A549 treated with ZK216348 at 1 μM for 4 hours (cell line): Measurements from ENCODE around the gene MFSD6L. TPM values are rescaled to one million over a fixed set of nuclear protein-coding genes. Genes with fewer than 3 reads are reported as not detected.

ENCODE experiments used
- total RNA-seq: library from RNA; stranded (reverse); fragments of 200-300 nt; extraction: Qiagen RNA extraction; gene quantifications from 5 replicates; pipeline ENCODE4 v1.2.3, GENCODE V29; 2022; ENCODE audit warnings: low read depth

The MFSD6L gene, protein sequence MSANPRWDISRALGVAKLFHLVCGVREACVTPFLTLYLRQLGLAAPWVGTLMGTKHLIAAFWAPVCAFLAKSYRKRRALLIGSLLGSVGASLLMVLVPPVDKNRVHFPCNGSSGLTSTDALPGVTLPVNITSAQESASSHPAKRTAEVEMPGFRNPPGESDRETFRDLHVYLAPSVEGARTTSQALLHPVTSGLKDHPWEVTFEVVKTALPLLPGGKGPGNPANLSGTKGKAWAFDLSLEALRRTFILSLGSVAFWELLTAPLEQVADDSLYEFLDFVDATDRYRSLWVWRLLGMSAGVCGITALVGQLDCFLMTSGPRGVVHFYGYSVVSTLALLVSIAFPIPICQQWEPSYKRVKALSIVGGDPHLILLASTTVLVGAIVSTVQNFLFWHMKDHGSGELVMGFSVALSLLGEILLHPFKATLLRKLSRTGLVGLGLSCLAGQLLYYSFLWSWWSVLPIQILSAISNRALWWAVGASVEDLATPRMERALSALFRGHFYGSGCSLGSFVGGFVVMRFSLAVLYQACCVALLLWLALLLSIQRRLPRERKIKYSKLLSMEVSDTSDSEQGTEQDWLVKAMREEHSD
- total RNA-seq, result not detected in 5 replicates

DNA sequence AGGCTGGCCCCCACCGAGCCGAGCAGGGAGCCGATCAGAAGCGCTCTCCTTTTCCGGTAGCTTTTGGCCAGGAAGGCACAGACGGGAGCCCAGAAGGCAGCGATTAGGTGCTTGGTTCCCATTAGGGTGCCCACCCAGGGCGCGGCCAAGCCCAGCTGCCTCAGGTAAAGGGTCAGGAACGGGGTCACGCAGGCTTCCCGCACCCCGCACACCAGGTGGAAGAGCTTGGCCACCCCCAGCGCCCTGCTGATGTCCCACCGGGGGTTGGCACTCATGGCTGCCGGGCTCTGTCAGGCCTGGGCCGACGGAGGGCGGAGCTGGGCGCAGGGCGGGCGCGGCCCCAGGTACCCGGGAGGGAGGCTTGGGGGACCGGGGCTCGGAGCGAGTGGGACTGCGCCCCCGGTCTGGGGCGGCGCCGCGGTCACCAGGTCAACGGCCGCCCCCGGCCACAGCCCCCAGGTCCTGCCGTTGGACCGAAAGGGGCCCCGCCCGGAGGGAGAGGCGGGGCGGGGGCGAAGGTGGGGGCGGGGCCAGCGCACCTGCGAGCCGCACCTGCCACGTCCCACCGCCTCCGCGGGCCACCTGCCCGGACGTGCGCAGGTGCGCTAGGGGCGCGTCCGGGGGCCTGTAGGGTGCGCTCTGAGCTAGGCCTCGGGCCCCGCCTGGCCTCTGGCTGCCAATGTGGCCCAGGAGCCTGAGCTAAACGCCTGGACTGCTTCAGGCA, at the start of gene MFSD6L:
MFSD6L (minus strand) TSS at position 520 of the 724 bp plus-strand sequence; CDS start at position 275, 245 bp downstream.

GRCh38 chr17:8758137-8758596, 41.0 kb downstream of the MFSD6L start, which contains the start of gene SPDYE4:
TSS of gene SPDYE4 (minus strand) at chr17:8758546. CDS start at chr17:8758382, 164 bp downstream.

Other genes with a start within 250 kb of the MFSD6L start
- gene MYH10, start 168.6 kb downstream of the MFSD6L start, total RNA-seq, result 15.8 to 29.0 TPM (median 23.6 TPM) in 5 replicates
- gene CCDC42, start 54.5 kb downstream of the MFSD6L start, total RNA-seq, result not detected in 5 replicates
- not detected in 5 replicates for gene SPDYE4, start 40.8 kb downstream of the MFSD6L start, total RNA-seq
- gene PIK3R6, start 68.3 kb upstream of the MFSD6L start, total RNA-seq, result 0.07 TPM in 1 of 5 replicates, not detected in the others
- gene PIK3R5, start 166.3 kb upstream of the MFSD6L start, total RNA-seq, result 0.04 to 0.09 TPM in 2 of 5 replicates, not detected in the others
- gene NTN1, start 222.1 kb upstream of the MFSD6L start, total RNA-seq, result 0.37 to 0.55 TPM (median 0.43 TPM) in 5 replicates